GM23248 (cell line): Measurements from ENCODE around the gene TRAPPC11.

Experiments used
- EZH2 ChIP-seq: fragments of 200-600 bp; sonication (generic); IDR thresholded peaks from 2 replicates; pipeline ENCODE4 v1.6.1; 2018; ENCODE audit warnings: antibody characterized with exemption, mild to moderate bottlenecking; ENCODE audit not compliant: insufficient read depth, poor library complexity, severe bottlenecking
- EZH2phosphoT487 ChIP-seq: fragments of 200-600 bp; sonication (generic); IDR thresholded peaks from 2 replicates; pipeline ENCODE4 v1.6.1; 2018; ENCODE audit warnings: antibody characterized with exemption, moderate library complexity, mild to moderate bottlenecking, low read depth; ENCODE audit not compliant: insufficient read depth

GRCh38 chr4:183626168-183626567 lies 32.9 kb upstream of the TRAPPC11 start:
- TF ChIP-seq EZH2 (no peak), EZH2phosphoT487 (no peak)
